Activated CD8-positive, alpha-beta T cell treated with anti-CD3 and anti-CD28 coated beads for 36 hours (primary cell): ENCODE results near the gene CCDC174. TPM values are rescaled to one million over a fixed set of nuclear protein-coding genes. Genes with fewer than 3 reads are reported as not detected.
"Not testable (repeated sequence)": the region's sequence is repeated elsewhere in the genome, so short reads cannot be mapped to it uniquely, and the experiment has no call there.

ENCODE experiments used
- ATAC-seq: fragments of 200-7000 bp; cut with Tn5 transposase; one replicate; pipeline ENCODE4 v1.10.0; 2021; ENCODE audit warnings: mild to moderate bottlenecking, moderate library complexity
- CTCF ChIA-PET: fragments of 350-600 bp; sonication (Branson Sonifier 250); formaldehyde crosslinking; loops from one replicate; lab custom pipeline; 2021; ENCODE audit warnings: antibody characterized with exemption; lab: Charles Lee
- POLR2A ChIA-PET: fragments of 350-600 bp; sonication (Branson Sonifier 250); formaldehyde crosslinking; loops from one replicate; lab custom pipeline; 2021; ENCODE audit warnings: antibody characterized with exemption; lab: Charles Lee
- DNase-seq: peaks from one replicate; pipeline ENCODE4 v3.0.0-alpha.2; 2020
- H3K27ac Mint-ChIP-seq: one replicate; pipeline ENCODE4 v1.8.0; 2021; ENCODE audit warnings: mild to moderate bottlenecking, mixed read lengths
- H3K27me3 Mint-ChIP-seq: one replicate; pipeline ENCODE4 v1.8.0; 2021; ENCODE audit warnings: mixed read lengths
- H3K36me3 Mint-ChIP-seq: one replicate; pipeline ENCODE4 v1.8.0; 2021; ENCODE audit warnings: low read depth, mixed read lengths
- H3K4me1 Mint-ChIP-seq: one replicate; pipeline ENCODE4 v1.8.0; 2021; ENCODE audit warnings: low read depth, mixed read lengths
- H3K4me3 Mint-ChIP-seq: one replicate; pipeline ENCODE4 v1.8.0; 2021; ENCODE audit warnings: mild to moderate bottlenecking, moderate library complexity, mixed read lengths
- H3K9me3 Mint-ChIP-seq: one replicate; pipeline ENCODE4 v1.8.0; 2021; ENCODE audit warnings: mixed read lengths
- intact Hi-C: fragments of 100-400 bp; cut with micrococcal nuclease; formaldehyde crosslinking; loops from one replicate; pipeline ENCODE4 v1.10.0; 2022
- total RNA-seq, 2 experiments: library from RNA; stranded (reverse); gene quantifications; one replicate each; pipeline ENCODE4 v1.2.3, GENCODE V29; 2021
- TF ChIP-seq, protein P1 (sequence below): fragments of 200-600 bp; IDR thresholded peaks from one replicate; pipeline ENCODE4 v1.8.0; 2022; ENCODE audit warnings: antibody characterized with exemption, mild to moderate bottlenecking

The CCDC174 gene
- total RNA-seq, 2 experiments from 2014 or later, result 14.2 to 16.2 TPM

GRCh38 chr3:14605744-14606143, 45.8 kb upstream of the CCDC174 start:
- no peaks in the 10 kb centered on the region for H3K36me3 Mint-ChIP-seq
- H3K4me1 Mint-ChIP-seq, result peaks cover 2% of the 10 kb centered on the region
- TF ChIP-seq, protein P1, sequence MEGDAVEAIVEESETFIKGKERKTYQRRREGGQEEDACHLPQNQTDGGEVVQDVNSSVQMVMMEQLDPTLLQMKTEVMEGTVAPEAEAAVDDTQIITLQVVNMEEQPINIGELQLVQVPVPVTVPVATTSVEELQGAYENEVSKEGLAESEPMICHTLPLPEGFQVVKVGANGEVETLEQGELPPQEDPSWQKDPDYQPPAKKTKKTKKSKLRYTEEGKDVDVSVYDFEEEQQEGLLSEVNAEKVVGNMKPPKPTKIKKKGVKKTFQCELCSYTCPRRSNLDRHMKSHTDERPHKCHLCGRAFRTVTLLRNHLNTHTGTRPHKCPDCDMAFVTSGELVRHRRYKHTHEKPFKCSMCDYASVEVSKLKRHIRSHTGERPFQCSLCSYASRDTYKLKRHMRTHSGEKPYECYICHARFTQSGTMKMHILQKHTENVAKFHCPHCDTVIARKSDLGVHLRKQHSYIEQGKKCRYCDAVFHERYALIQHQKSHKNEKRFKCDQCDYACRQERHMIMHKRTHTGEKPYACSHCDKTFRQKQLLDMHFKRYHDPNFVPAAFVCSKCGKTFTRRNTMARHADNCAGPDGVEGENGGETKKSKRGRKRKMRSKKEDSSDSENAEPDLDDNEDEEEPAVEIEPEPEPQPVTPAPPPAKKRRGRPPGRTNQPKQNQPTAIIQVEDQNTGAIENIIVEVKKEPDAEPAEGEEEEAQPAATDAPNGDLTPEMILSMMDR, result no peak
- no peak overlapping the region for H3K4me3 Mint-ChIP-seq
- H3K27ac Mint-ChIP-seq, result no peak overlapping the region
- DNase-seq (no peak), ATAC-seq (no peak)
- CTCF ChIA-PET, result interaction anchor here (1.3 kb wide), 2 partner anchors 11 to 56 kb away, joined by 3 to 4 read pairs; no protein-coding TSS in a partner anchor
- H3K27me3 Mint-ChIP-seq, result peaks cover 50% of the 10 kb centered on the region
- no peaks in the 10 kb centered on the region for H3K9me3 Mint-ChIP-seq
- POLR2A ChIA-PET, result interaction anchor here (0.6 kb wide), 1 partner anchor 445 kb away, joined by 3 read pairs; no protein-coding TSS in a partner anchor
- intact Hi-C loops, result no loop called here

DNA sequence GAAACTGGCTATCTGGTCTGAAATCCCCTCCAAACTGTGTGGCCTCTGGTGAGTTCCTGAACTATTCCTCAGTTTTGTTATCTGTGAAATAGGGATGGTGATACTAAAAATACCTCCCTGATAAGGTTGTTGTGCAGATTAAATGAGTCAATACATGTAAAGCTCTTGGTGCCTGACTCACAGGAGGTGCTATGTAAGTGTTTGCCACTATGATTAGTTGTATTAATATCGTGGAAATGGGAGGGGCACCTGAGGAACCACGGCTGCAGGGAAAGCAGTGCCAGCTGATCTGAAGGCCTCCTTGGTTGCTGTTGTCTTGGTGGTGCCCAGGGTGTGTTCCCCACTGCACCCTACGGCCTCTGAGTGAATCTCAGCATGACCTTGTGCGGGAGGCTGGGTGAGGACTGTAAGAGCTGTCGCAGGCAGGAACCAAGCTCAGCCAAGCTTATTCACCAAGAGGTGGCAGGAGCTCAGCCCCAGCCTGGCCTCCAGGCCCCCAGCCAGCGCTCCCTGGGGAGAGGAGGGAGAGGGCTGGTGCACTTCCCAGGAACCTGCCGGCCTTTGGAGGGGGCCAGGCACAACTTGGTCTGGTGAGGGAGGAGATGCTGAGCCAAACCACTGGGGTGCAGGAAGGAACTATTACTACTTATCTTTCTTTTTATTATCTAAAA, 44.8 kb upstream of the CCDC174 start:
- peaks cover 43% of the 10 kb centered on the region for H3K27me3 Mint-ChIP-seq
- ChIA-PET POLR2A (no interaction called here), CTCF (no interaction called here)
- H3K4me1 Mint-ChIP-seq, result peaks cover 2% of the 10 kb centered on the region
- ATAC-seq (no peak), DNase-seq (no peak)
- H3K9me3 Mint-ChIP-seq, result no peaks in the 10 kb centered on the region
- intact Hi-C loops, result no loop called here
- no peaks in the 10 kb centered on the region for H3K36me3 Mint-ChIP-seq
- TF ChIP-seq, protein P1, result no peak
- no peak overlapping the region for H3K4me3 Mint-ChIP-seq
- H3K27ac Mint-ChIP-seq, result no peak overlapping the region

DNA sequence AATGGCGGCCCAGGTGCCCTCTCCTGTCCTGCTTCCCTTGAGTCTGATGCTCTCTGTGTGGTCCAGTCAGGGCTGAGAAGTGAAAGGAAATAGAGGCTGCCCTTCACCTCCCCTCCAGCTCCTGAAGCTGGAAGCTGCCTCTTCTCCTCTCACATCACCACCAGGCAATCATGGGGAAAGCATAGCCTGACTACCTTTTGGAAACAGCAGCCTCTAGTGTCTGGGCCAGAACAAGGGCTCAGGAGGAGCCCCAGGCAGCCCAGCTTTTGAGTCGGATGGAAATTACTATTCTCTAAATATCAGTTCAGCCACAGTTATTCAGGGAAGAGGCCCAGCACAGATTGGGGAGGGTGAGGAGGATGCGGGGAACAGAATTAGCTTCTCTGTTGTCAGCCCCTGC, 43.3 kb upstream of the CCDC174 start:
- H3K4me3 Mint-ChIP-seq, result no peak overlapping the region
- H3K27me3 Mint-ChIP-seq, result peaks cover 42% of the 10 kb centered on the region
- DNase-seq, result no peak
- CTCF ChIA-PET, result interaction anchor here (1.1 to 1.8 kb wide), 2 partner anchors 22 to 45 kb away, joined by 4 to 5 read pairs; no protein-coding TSS in a partner anchor
- no peak overlapping the region for H3K27ac Mint-ChIP-seq
- H3K9me3 Mint-ChIP-seq, result no peaks in the 10 kb centered on the region
- ATAC-seq, result no peak
- TF ChIP-seq, protein P1, result no peak
- POLR2A ChIA-PET, result no interaction called here
- intact Hi-C loops, result no loop called here
- H3K4me1 Mint-ChIP-seq, result peaks cover under 1% of the 10 kb centered on the region
- no peaks in the 10 kb centered on the region for H3K36me3 Mint-ChIP-seq

GRCh38 chr3:14609058-14609457, 42.5 kb upstream of the CCDC174 start:
- H3K4me3 Mint-ChIP-seq, POLR2A ChIA-PET, ATAC-seq, H3K9me3 Mint-ChIP-seq, H3K4me1 Mint-ChIP-seq, H3K27ac Mint-ChIP-seq, H3K36me3 Mint-ChIP-seq, intact Hi-C loops, DNase-seq: not testable (repeated sequence)
- CTCF ChIA-PET, result interaction anchor here (1.8 kb wide), 1 partner anchor 21 kb away, joined by 4 read pairs; no protein-coding TSS in a partner anchor
- H3K27me3 Mint-ChIP-seq, result peaks cover 39% of the 10 kb centered on the region

DNA sequence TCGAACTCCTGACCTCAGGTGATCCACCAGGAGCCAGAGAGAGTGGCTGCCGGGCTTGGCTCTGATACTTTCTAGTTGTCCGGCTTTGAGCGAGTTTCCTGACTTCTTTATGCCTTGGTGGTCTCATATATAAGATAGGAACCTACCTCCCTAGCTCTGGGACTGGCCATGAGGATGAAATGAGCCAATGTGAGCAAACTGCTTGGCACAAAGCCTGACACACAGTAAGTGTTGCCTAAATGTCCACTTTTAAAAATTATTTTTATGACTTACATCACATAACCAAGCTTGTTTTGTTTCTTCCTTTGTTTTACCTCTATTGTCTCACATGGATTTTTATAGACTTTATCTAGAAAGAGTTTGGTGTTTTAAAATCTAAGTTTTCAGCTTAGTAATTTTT, 42.1 kb upstream of the CCDC174 start:
- H3K27me3 Mint-ChIP-seq, result peaks cover 39% of the 10 kb centered on the region
- TF ChIP-seq, protein P1, result no peak
- no peaks in the 10 kb centered on the region for H3K36me3 Mint-ChIP-seq
- H3K27ac Mint-ChIP-seq, result no peak overlapping the region
- ATAC-seq (no peak), DNase-seq (no peak)
- no peak overlapping the region for H3K4me3 Mint-ChIP-seq
- no peaks in the 10 kb centered on the region for H3K4me1 Mint-ChIP-seq
- intact Hi-C loops, result no loop called here
- CTCF ChIA-PET, result interaction anchor here (1.6 to 1.8 kb wide), 2 partner anchors 21 to 348 kb away, joined by 4 to 5 read pairs; no protein-coding TSS in a partner anchor
- POLR2A ChIA-PET, result no interaction called here
- no peaks in the 10 kb centered on the region for H3K9me3 Mint-ChIP-seq
